CMK (cell line): ENCODE measurements around the gene FAM83C.
"Not testable (repeated sequence)": the region's sequence is repeated elsewhere in the genome, so short reads cannot be mapped to it uniquely, and the experiment has no call there.

Source experiments
- DNase-seq: peaks from one replicate; pipeline ENCODE4 v3.0.0-alpha.2; 2010; ENCODE audit warnings: low read depth

Gene FAM83C

DNA sequence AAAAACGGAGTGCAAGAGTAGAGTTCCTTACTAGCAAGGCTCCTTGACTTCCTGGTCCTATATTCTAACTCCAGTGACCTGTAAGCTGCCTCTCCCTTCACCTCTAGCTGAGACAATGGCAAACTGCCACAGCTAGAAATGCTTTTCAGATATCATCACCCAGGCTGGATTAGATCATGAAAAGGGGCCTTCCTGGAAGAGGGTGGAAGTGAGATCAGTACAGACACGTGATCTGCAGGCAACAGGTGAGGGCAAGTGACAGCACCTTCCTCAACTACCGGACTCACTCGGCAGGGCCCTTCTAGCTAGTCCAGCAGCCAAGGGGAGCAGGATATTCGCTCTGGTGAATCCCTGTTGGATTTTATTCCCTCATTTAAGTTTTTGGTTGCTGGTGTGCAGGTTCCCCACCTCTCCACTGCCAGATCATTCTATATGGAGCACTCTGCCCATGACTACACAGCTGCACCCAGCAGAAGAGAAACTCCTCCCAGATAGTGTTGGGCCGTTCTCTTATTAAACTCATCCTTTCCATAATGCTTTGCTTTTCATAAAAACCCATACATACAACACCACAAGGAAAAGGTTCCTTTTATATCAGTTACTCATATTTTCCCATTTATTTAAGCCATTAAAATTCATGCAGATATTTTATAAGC is 26.4 kb upstream of the FAM83C start:
- DNase-seq, result no peak

DNA sequence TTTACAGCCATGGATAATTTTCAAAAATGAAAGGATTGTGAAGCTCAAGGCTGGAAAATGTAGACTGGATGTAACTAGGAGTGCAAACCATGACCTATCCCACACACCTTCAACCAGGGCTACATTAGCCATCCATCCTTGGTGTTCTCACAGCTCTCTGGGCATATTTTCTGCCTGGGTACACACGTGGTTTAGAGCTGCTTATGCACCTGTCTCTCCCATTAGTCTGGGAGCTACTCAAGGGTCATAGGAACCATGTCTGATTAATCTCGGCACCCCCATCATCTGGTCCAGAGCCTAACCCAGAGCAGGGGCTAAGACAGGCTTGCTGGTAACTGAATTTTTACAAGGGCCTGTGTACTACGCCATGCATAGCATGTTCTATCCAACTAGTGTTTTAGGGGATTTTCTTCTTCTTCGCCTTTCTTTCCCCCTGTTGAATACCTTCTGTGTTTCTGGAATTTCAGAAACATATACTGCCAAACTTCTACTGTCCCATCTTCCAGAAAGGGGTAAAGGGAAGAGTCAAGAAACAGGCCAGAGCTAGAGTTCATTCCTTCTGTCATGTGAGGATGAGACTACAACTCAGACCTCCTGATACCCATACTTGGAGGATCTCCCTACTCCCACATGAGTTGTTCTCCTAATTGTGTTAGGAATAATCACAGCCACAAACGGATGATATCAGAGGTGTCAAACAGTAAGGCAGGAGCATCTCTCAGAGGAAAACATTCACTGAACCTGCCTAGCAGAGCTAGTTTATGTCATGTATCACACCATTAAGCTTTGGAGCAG is 25.4 kb upstream of the FAM83C start:
- no peak for DNase-seq

DNA sequence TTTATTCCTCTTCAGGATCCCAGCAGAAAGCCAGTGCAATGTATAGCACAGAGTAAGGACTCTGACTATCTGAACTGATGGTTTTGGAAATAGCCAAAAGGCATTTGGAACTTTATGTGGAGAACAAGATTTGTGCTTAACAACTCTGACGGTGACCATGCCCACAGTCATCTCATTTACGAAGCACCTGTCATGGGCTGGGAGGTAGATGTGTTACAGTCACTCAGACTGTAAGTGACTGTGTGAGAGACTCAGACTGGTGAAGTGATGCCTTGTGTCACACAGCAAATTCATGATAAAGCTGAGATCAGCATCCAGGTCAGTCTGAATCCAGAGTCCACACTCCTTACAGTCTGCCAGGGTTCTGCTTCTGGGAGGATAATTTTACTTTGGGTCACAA is 23.9 kb upstream of the FAM83C start:
- no peak for DNase-seq

DNA sequence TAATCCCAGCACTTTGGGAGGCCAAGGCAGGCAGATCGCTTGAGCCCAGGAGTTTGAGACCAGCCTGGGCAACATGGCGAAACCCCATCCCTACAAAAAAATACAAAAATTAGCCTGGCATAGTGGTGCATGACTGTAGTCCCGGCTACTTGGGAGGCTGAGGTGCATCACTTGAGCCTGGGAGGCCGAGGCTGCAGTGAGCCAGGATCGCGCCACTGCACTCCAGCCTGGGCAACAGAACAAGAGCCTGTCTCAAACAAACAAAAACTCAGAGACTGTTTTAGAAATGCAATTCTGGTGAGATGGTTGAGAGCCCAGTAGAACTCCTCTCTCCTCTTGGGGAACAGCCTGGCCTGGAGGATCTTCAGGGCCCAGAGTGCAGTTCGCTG is 23.4 kb upstream of the FAM83C start:
- DNase-seq, result not testable (repeated sequence)

DNA sequence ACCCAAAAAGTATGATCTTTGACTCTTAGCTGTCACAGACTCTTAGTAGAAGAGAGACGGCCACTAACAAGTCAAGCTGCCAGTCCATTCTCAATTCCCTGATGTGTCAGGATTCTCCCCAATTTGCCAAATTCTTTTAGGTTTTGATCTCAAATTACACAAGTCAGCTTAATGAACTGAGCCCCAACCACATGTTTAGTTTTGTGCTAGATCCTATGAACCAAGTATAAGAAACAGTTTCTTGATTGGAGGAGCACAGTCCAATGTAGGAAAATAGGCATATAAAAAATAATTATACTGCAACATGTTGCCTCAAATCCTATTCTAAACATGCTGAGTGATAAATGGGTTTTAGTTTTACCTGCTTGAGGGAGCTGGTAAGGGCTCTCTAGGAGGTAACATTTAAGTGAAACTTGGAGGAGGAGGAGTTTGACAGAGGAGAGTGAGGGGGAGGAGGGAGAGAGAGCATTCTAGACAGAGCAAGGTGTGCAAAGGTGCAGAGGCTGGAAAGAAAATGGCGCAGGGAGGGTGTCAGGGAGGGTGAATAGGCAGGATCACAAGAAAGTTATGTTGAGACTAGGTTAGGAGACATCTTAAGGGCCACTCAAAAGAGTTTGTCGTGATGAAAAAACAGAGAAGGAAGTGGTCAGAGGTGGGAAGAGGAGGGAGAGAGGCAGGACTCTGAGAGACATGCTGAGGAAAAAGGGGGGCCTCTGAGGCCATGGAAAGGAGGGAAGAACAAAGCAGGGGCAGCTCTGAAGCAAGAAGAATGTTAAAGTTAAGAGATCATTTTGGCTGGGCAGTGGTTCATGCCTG is 22.8 kb upstream of the FAM83C start:
- DNase-seq, result no peak

DNA sequence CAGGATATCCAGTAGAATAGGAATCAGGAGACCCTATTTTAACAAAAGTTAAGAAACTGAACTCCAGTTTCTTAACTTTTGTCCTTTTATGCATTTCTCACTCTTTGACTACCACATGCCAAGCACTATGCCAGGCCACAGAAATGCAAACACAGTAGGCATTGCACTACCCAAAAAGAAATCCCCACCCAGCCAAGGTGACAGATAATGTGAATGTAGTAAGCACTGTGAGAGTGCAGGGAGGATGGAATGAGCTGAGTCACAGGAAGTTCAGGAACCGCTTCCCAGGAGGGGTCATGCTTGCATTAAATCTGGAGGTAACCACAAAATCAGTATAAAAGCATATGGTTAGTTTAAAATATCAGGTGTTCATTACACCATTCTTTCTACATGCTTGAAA is 20.1 kb upstream of the FAM83C start:
- no peak for DNase-seq

DNA sequence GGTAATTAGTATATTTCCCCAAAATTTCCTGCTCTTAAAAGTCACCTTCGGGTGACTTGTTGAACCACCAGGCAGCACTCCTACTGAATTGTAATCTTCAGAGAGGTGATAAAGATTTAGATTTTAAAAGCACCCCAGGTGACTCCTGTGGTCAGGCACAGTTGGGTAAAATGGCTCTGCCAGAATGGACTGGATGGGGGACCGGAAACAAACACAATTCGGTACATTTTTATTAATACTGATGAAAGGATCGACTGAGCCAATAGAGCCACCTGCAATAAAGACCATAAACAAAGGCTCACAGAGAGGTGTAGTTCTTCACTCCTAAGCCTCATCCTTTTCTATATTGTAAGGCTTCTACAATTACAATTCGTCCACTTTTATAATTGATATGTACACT is 19.6 kb upstream of the FAM83C start:
- no peak for DNase-seq

DNA sequence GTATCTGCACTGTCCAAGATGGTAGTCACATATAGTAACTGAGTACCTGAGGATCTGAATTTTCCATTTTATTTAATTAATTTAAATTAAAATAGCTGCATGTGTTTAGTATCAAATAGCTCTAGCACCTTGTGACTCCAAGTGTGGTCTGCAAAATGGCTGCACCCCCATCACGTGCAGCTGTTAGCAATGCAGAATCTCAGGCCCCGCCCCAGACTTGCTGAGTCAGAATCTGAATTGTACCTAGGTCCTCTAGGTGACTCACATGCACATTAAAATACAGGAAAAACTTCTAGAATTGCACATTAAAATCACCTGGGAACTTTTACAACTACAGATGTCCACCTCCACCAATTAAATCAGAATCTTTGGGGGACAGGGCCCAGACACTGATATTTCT is 19.2 kb upstream of the FAM83C start:
- no peak for DNase-seq

DNA sequence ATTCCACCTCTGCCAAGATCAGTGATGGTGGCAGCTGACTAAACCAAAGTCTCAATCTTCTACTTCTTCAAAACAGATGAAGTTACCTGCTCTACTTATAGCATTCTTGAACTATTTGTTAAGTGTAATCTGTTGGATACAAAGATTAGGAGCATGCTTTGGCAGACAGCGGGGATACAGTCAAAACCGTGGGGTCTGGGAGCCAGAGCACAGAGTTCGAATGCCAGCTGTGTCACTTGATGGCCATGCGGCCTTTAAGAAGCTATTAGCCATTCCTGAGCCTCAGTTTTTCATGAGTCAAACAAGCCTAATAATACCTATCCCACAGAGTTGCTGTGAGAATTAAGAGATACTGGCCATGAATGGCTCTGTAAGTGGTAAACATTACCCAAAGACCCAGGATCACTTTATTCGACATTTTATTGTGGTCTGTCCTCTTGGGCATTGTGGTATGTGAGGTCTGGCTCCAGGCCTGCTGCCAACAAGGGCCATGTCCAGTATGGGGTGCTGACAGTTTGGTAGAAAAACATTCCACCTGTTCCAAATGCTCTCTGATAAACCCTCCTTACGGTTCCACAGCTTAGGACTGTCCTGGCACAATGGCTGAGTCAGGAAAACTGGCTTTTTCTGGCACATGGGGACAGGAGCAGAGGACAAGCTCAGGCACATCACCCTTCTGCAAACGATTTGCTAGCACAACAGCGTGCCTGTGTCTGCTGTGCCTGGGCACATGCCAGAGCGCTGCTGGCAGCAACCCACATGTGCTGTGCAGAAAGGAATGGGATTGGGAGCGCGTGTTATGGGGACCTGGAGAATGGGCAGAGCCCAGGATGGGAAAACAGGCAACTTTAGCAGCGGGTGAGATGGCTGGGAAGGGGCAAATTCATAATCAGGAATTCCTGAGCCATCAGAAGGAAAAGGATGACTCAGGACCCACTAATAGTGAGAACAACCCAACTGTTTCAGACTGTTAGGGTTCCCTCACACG is 15.7 kb upstream of the FAM83C start:
- no peak for DNase-seq

DNA sequence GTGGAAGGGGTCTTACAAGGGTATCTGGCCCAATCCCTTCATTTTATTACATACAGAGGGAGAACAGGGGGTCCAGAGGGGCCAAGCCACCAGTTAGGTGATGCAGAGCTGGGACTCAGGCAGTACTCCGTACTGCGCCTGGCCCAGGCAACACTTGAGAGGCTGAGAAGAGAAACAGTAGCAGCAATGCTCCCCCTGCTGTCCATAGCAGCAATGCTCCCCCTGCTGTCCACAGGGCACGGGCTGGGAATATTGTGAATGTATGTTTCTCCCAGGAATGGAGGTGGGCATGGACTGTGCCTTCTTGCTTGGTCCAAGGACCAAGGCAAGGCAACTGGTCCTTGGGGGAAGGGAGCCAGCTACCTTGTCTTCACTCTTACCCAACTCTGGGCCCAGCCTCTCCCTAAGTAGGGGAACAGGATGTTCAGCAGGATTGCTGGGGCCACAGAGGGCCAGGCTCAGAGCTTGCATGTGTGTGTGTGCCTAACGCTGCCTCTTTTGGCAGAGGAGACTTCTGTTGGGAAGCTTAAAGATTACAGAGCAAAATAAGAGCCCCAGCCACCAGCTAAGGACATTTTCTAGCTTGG is 14.8 kb upstream of the FAM83C start:
- DNase-seq, result peak; percentile 14

DNA sequence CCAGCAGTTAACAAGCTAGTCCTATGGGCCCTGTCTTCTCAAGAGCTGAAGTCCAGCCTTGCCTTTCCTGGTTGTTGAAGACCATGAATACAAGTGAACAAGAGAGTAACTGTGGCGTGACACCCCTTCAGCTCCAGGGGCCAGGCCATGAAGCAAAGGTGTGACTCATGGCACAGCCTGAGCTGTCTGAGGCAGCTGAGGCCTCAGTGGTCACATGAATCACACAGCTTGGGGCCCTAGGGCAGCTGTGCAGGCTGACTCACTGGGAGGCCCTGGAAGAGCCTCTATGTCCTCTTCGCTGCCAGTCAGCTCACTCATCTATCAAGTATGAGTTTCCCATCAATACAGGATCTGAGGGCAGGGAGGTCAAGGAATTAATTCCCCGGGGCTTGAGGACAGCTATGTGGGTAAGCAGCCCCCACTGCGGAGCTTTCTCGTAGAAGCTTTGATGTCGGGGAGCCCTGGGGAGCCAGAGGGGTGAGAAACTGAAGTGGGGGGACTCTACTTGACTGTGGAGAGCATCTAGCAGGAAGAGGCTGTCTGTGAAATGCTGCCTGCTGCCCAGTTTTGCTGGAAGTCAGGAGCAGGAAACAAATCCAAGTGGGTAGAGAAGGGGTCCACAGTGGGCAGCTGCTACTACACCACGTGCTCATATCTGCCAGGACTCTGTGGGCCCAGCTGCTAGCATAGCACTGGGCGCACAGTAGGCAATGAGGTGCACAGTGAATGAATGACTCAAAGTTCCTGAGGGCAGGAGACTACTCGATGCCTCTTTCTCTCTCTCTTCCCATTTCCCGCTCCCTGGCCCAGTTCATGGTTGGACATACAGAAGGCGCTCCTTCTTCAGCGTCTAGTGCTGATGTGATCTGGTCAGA is 13.7 kb upstream of the FAM83C start:
- no peak for DNase-seq

DNA sequence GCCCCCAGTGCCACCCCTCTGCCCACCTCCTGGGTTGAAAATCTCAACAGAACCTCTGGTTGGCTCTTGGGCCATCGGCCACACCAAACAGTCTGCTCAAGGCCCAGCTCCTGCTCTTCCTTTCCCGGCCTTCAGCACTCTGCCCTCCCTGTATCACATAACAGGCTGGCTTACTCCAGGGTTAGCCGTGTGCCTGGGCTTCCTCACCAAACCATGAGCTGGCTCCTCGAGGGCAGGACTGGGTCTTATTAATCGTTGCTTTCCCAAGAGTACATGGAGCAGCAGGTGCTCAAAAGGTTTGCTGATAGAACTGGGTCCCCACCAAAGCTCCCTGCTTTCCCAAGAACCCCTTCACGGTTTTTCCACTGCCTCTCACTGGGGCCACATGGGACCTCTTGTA is 12.7 kb upstream of the FAM83C start:
- no peak for DNase-seq

DNA sequence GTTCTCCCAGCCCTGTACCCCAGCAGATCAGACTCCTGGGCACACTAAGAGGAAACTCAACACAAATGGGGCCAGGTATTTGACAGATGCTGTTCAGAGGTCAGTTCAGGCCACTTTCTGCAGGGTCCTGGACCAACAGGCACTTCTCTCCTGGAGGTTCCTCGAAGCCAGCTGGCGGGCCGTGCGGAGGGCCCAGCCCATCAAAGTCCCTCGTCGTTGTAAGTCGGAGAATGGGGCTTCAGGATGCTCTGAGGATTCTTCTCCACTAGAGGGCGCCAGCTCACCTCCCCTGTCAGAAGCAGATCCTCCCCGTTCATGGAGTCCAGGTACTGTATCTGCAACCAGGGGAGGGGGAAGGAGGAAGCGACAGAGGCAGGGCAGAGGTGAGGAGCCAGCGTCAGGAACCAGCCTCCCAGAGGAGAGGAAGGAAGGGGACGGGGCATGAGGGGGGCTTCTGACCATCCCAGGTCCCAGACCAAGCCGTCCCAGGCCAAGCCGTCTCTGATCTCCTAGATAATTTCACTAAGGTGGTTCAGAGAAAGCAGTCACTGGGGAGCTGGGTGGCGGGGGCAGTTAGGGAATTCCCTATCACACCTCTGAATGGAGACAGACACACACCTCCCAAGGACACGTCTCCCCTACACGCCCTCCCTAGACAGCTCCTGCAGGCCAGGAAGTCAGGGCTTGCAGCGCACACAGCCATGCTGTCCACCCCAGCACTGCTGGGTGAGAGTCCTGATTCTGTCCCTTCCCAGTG is 11.7 kb upstream of the FAM83C start:
- peak; percentile 84 for DNase-seq

DNA sequence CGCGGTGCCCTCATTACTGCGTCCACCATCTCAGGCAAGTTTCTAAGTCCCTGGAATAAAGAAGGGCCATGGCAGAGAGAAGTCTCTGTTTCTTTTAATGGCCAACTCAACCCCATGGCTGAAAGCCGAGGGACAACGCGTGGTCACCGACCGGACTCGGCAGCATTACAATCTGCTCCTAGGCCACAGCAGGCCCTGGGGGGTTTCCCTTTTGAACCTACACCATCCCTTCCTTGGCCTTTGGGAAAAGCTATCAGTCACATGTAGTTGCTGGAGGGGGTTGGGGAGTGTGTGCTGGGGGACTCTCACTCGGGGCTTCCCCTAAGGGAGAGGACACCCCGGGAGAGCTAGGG is 11.1 kb upstream of the FAM83C start:
- no peak for DNase-seq

DNA sequence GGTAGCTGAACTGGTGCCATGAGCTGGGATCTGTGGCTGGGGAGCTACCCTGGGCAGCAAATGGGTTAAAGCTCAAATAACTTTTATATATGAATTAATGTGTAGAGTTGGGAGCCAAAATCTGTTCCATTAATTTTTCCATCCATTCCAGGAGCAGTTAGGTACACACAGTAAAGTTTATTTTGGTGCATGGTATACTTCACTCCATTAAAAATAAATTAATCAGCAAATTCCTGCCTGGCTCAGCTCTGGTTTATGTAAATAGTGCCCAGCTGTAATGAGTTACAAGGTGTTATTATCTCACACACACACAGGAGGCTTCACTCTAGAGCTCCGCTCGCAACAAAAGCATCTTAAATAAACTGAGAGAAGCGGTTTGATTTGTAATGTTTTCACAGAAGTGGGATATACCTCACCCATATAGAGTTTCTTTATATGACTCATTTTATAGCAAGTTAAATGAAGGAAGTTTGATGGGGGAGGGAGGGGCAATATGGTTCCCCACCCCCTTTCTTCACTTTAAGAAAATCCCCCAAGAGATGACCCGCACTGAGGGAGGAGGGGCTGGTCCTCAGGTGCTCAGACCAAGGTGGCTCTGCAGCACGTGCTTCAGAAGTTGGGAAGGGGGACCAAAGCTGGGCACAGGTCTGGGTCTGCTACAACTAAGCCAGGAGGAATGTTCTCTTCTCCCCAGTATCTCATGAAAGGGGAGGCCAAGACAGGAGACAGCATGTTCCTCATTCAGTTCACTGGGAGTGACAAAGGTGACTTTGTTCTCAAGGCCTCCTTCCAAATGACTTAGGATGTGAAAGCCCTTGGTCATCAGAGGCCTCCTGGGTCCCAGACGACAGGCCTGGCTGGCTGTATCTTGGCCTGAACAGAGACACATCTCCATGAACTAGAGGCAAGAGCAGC is 10.5 kb upstream of the FAM83C start:
- DNase-seq, result no peak

DNA sequence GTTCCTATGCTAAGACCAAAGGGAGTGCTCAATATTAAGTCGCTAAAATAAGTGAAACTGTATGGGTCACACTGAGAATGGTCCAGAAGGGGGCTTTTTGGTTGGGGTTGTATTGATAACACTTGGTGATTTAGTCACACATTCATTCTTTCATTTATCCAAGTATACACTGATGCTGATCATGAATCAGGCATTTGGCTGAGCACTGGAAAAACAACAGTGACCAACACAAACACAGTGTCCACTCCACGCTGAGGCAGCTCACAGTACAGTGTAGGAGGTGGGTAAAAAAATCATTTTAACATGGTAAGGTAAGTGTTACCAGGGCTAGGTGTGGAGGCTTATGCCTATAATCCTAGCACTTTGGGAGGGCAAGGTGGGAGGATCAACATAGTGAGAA is 9.2 kb upstream of the FAM83C start:
- DNase-seq, result no peak

DNA sequence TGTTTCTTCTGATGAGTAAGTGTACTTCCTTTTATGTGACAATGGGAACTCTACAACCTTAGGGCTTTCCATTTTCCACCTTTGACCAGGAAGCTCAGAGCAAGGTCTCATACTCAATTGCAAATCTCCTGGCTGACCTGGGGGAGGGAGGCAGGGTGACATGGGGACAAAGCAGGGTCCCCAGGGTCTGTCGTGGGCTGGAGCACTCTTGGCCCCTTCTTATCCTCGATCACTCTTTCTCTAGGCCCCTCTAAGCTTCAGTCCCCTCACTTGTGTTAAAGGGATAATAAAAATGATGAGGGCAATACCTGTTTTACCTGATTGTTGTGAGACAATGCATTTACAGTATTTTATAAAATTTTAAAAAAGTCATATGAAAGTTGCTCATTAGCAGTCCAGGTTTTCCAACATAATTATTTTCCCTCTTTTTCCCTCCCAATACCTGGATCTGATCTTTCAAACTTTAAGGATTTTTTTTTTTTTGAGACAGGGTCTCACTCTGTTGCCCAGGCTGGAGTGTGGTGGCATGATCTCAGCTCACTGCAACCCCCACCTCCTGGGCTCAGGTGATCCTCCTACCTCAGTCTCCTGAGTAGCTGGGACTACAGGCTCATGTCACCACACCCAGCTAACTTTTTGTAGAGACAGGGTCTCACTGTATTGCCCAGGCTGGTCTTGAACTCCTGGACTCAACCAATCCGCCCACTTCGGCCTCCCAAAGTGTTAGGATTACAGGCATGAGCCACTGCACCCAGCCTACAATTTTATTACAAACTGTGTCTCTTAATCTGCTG is 8.4 kb upstream of the FAM83C start:
- no peak for DNase-seq

DNA sequence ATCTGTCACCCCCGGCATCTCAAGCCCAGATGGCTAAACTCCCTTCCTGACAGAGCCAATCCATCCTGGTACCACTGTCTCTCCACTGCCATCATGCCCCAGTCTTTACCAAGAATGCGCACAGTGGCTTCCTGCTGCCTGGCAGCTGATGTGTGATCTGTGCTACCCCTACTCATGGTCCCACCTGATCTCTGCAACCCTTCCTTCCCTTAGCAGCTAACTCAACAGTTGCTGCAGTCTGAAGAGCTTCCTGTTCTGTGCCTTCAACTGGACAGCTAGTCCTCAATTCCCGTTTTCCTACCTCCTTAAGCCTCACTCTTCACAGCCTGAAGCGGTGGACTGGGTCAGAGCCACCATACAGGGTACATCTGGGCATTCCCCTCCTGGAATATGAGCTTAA is 7.6 kb upstream of the FAM83C start:
- no peak for DNase-seq
